Peyer's patch (tissue), 4 donors: ENCODE measurements around the gene CYP11A1.

Experiments used
- POLR2A ChIP-seq, 2 donors: fragments of 450-650 bp; IDR thresholded peaks; one replicate each; pipeline ENCODE4 v1.5.1; 2017; ENCODE audit warnings: antibody characterized with exemption in 2 of 2, mild to moderate bottlenecking in 2 of 2, moderate library complexity in 2 of 2
- TF ChIP-seq, protein P1 (sequence below), 6 experiments: fragments of 450-650 bp in 4 of 6; fragments of 200-600 bp in 2 of 6; sonication (generic) in 1 of 6; IDR thresholded peaks; one replicate each; pipeline ENCODE4 v1.5.1; 2017 to 2019; ENCODE audit warnings: antibody characterized with exemption in 6 of 6, mild to moderate bottlenecking in 3 of 6, moderate library complexity in 1 of 6

DNA sequence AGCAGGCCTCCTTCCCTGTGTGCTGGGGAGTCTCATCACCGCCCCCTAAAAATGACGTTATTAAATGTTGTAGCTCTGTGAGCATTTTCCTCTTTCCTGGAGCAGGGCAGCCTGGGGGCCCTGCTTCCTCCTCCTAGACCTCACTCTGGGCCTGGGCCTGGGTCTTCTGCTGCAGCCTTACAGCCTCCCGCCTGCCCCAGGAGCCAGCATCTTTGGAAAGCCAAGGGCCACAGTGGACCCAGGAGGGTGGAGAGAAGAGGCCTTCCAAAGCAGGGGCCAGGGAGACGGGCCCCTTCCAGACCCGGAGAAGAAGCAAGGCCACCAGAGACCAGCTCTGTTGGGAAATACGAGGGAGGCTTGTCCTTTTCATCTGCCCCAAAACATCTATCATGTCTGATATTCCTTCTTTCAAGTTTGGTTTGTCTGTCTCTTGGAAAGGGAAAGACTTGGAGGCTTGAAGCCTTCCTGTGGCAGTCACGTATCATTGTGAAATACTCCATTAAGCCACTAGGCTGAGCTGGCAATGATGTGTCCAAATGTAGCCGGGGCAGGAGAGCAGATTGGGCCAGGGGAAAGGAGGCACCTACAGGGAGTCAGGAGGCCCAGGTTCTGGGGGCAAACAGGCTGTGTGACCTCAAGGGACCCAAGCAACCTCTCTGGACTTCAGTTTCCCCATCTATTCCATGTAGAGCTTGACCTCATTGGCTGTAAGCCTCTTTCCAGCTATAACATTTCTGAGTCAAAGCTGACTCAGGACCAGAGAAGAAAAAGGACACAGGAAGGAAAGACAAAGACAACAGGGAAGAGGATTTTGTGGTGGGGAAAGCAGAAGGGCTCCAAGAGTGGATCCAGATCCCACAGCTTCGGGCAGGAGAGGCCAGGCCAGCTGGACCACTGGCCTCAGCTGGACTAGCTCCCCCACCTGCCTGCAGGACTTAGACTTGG lies 31.1 kb downstream of the CYP11A1 start:
- TF ChIP-seq, protein P1, sequence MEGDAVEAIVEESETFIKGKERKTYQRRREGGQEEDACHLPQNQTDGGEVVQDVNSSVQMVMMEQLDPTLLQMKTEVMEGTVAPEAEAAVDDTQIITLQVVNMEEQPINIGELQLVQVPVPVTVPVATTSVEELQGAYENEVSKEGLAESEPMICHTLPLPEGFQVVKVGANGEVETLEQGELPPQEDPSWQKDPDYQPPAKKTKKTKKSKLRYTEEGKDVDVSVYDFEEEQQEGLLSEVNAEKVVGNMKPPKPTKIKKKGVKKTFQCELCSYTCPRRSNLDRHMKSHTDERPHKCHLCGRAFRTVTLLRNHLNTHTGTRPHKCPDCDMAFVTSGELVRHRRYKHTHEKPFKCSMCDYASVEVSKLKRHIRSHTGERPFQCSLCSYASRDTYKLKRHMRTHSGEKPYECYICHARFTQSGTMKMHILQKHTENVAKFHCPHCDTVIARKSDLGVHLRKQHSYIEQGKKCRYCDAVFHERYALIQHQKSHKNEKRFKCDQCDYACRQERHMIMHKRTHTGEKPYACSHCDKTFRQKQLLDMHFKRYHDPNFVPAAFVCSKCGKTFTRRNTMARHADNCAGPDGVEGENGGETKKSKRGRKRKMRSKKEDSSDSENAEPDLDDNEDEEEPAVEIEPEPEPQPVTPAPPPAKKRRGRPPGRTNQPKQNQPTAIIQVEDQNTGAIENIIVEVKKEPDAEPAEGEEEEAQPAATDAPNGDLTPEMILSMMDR (IDR thresholded peaks at IDR 0.05), result no peak
- TF ChIP-seq POLR2A (IDR thresholded peaks at IDR 0.05), result no peak
